ENCODE results near the gene STOM. TPM values are rescaled to one million over a fixed set of nuclear protein-coding genes. Genes with fewer than 3 reads are reported as not detected.
"Not testable (repeated sequence)": the region's sequence is repeated elsewhere in the genome, so short reads cannot be mapped to it uniquely, and the experiment has no call there.

Gene STOM
- total and polyA plus RNA-seq, 7 donors: 22.8 to 609 (median 303) TPM

DNA sequence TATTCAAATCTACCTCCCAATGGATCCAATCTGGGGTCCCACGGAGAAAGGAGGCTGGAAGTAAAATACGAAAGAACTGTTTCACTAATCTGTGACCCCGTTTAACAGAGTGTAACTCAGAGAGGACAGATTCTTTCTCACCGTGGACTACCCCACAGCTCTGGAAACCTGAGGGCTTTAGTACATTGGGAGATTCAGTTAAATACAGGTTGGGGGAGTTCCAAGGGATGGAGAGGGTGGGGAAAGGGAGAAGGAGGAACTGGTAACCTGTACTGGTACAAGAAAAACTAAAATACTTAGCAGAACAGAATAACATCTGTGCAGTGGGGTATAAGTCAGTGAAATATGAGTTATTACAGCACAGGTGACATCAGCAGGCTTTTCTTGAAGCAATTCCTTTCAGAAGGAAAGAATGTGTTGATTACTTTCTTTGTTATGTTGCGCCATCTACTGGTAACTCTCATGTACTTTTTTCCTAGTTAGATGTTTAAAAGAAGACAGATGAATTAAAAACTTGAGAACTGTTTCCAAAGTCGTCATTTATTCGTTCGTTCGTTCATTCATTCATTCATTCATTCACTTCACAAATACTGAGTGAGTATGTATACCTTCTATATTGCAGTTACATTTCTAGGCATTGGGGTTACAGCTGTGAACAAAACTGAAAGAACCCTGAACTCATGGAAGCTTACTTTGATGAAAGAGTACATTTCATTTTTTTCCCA lies 30.0 kb upstream of the STOM start:
- peaks cover 0 to 4% (median 0%) of the 10 kb centered on the region in 4 donors for H3K4me1 ChIP-seq
- DNase-seq: no peak
- no peaks in the 10 kb centered on the region for H3K36me3 ChIP-seq
- no peak for TF ChIP-seq EP300 (IDR thresholded peaks at IDR 0.05)
- no peak for TF ChIP-seq POLR2AphosphoS5 (IDR thresholded peaks at IDR 0.05)
- no peak for TF ChIP-seq POLR2A (IDR thresholded peaks at IDR 0.05)
- TF ChIP-seq, protein P1, sequence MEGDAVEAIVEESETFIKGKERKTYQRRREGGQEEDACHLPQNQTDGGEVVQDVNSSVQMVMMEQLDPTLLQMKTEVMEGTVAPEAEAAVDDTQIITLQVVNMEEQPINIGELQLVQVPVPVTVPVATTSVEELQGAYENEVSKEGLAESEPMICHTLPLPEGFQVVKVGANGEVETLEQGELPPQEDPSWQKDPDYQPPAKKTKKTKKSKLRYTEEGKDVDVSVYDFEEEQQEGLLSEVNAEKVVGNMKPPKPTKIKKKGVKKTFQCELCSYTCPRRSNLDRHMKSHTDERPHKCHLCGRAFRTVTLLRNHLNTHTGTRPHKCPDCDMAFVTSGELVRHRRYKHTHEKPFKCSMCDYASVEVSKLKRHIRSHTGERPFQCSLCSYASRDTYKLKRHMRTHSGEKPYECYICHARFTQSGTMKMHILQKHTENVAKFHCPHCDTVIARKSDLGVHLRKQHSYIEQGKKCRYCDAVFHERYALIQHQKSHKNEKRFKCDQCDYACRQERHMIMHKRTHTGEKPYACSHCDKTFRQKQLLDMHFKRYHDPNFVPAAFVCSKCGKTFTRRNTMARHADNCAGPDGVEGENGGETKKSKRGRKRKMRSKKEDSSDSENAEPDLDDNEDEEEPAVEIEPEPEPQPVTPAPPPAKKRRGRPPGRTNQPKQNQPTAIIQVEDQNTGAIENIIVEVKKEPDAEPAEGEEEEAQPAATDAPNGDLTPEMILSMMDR (IDR thresholded peaks at IDR 0.05): peak; percentile 62 to 78 (median 70)
- H3K4me3 ChIP-seq: no peak overlapping the region
- H3K27ac ChIP-seq: no peak overlapping the region
- WGBS, 2 donors: 30 to 33% methylated on average over 9 of the region's 9 CpGs
- no peaks in the 10 kb centered on the region for H3K27me3 ChIP-seq
- intact Hi-C loops (cut with DNase I): loop anchor here (1.0 to 5.0 kb wide), 3 partner anchors 80 to 418 kb away; no protein-coding TSS in a partner anchor
- H3K9me3 ChIP-seq: no peaks in the 10 kb centered on the region

DNA sequence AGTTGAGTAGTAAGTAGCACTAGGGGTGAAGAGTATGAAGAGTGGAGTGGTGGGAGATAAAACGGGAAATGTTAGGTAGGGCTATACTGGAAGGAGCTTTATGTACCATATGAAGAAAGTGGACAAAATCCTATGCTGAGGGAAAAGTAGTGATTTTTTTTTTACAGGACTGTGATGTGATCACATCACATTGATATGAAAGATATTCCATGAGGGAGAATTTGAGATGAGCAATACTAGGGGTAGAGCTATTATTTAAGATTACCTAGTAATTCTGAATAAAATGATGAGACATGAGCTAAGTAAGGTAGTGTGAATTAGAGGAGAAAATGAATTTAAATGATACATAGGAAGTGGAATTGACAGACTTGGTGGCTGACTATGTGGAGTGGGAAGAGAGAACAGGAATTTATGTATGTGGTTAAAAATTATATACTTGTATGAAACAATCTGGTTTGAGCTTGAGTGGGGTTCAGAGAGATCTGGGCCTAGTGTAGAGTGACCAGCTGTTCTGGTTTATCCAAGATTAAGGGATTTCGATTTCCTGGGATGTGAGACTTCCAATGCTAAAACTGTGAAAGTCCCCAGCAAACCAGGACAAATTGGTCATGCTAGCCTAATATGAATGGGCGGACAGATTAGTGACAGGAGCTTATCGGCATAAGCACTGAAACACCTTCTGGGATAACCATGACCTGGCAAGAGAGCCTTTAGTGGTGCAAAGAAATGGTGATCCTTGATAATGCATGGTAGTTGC lies 29.3 kb upstream of the STOM start:
- TF ChIP-seq EP300 (IDR thresholded peaks at IDR 0.05) (no peak), POLR2A (IDR thresholded peaks at IDR 0.05) (no peak), POLR2AphosphoS5 (IDR thresholded peaks at IDR 0.05) (no peak)
- TF ChIP-seq, protein P1 (IDR thresholded peaks at IDR 0.05): no peak
- WGBS, 2 donors: 86 to 88% methylated on average over 4 of the region's 4 CpGs
- Histone ChIP-seq H3K27ac (no peak overlapping the region), H3K4me1 (peaks cover 0 to 4% (median 0%) of the 10 kb centered on the region in 4 donors), H3K36me3 (no peaks in the 10 kb centered on the region), H3K27me3 (no peaks in the 10 kb centered on the region), H3K9me3 (no peaks in the 10 kb centered on the region), H3K4me3 (no peak overlapping the region)
- intact Hi-C loops (cut with DNase I): no loop called here
- DNase-seq: no peak

GRCh38 chr9:121398374-121398773 lies 28.3 kb upstream of the STOM start:
- TF ChIP-seq, protein P1 (IDR thresholded peaks at IDR 0.05): no peak
- no peak for TF ChIP-seq EP300 (IDR thresholded peaks at IDR 0.05)
- TF ChIP-seq POLR2A (IDR thresholded peaks at IDR 0.05): no peak
- TF ChIP-seq POLR2AphosphoS5 (IDR thresholded peaks at IDR 0.05): no peak
- Histone ChIP-seq H3K27ac (peak overlapping the region in 1 of 4 donors; percentile 37), H3K9me3 (no peaks in the 10 kb centered on the region), H3K27me3 (no peaks in the 10 kb centered on the region), H3K36me3 (no peaks in the 10 kb centered on the region), H3K4me1 (peaks cover 0 to 4% (median 0%) of the 10 kb centered on the region in 4 donors), H3K4me3 (no peak overlapping the region)
- no peak for DNase-seq
- WGBS, 2 donors: 86 to 88% methylated on average over 5 of the region's 5 CpGs
- intact Hi-C loops (cut with DNase I): no loop called here

- intact Hi-C loops (cut with DNase I): not testable (repeated sequence)
Observed at GRCh38 chr9:121397277-121397676, 27.2 kb upstream of the STOM start.

DNA sequence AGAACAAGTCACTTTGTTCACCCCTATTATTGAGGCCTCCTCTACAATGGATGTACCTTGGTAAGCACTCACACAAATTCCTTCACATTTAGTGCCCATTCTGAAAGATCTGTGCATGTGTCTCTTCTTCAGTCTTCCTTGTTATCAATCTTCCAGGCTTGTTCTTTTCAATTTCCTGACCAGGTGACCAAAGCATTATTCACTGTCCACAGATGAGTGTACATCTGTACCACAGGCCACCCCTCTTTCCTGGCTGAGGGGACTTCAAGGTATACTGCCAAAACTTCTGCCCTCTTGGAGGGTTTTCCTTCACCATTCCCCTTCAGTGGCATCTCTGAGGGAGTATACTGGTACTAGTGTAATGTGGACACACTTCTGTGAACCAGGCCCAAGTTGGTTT lies 25.5 kb upstream of the STOM start:
- TF ChIP-seq, protein P1 (IDR thresholded peaks at IDR 0.05): no peak
- no peak for TF ChIP-seq POLR2AphosphoS5 (IDR thresholded peaks at IDR 0.05)
- no peak for TF ChIP-seq EP300 (IDR thresholded peaks at IDR 0.05)
- TF ChIP-seq POLR2A (IDR thresholded peaks at IDR 0.05): no peak
- DNase-seq: no peak
- H3K27me3 ChIP-seq: no peaks in the 10 kb centered on the region
- no peaks in the 10 kb centered on the region for H3K36me3 ChIP-seq
- H3K9me3 ChIP-seq: no peaks in the 10 kb centered on the region
- intact Hi-C loops (cut with DNase I): no loop called here
- no peak overlapping the region for H3K27ac ChIP-seq
- peaks cover 0 to 4% (median 0%) of the 10 kb centered on the region in 4 donors for H3K4me1 ChIP-seq
- H3K4me3 ChIP-seq: no peak overlapping the region

More at GRCh38 chr9:121397277-121397676, 27.2 kb upstream of the STOM start:
- 98 to 100% methylated on average over 1 of the region's 1 CpG for whole genome bisulfite sequencing, 2 donors
- H3K4me3 ChIP-seq, DNase-seq, H3K27ac ChIP-seq, H3K27me3 ChIP-seq, H3K36me3 ChIP-seq, H3K4me1 ChIP-seq, H3K9me3 ChIP-seq: not testable (repeated sequence)
